DMS 273 (cell line): Measurements from ENCODE around the gene EHHADH.
"Not testable (repeated sequence)": the region's sequence is repeated elsewhere in the genome, so short reads cannot be mapped to it uniquely, and the experiment has no call there.

Experiments
- DNase-seq: peaks from one replicate; lab custom pipeline; 2025; ENCODE audit not compliant: unreplicated experiment; lab: John Stamatoyannopoulos, UW

EHHADH gene

DNA sequence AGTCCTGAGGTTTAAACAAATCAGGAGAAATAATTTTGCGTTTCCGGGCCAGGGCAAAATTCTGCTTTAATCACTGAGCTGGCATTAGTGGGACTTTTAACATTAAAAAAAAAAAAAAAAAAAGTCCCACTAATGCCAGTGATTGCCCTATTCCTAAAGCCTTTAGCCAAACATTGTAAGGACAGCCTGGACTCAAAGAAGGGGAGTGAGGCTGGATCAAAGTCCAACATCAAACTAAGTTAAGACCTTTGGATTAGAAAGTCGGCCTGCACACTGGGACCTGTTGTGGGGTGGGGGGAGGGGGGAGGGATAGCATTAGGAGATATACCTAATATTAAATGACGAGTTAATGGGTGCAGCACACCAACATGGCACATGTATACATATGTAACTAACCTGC is 716 bp downstream of the EHHADH start:
- not testable (repeated sequence) for DNase-seq

DNA sequence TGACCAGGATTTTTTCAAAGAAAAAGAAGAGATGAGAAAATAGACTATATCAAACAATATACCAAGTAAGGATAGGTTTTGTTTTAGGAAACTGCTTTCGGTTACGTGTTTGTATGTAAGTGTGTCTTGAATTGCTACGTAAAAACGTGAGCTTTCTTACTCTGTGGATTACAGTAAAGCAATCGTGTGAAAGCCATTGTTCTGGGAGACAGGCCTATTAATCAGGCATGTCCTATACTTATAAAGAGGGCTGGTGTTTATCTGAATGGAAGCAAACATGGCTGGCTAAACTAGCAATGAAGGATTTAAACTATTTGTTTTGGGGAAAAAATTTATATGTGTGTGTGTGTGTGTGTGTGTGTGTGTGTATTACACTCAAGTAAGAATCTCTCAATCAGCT is 2.6 kb downstream of the EHHADH start:
- DNase-seq: no peak

DNA sequence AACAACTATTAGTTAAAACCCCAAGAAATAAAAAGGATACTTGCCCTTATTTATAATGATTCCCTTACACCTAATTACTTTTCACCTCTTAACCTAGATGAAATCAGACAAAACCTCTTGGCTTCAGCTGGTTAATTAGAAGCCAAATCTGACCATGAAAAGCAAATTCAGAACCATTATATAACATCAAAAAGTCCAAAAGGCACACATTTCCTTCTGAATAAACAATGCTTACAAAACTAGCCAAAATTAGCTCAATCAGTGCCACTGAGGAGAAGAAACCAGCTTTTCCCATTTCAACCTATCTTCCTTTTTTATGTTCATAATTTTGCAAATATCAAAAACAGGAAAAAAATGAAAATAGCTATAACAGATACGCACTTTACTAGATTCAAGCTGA is 3.2 kb downstream of the EHHADH start:
- DNase-seq: no peak

DNA sequence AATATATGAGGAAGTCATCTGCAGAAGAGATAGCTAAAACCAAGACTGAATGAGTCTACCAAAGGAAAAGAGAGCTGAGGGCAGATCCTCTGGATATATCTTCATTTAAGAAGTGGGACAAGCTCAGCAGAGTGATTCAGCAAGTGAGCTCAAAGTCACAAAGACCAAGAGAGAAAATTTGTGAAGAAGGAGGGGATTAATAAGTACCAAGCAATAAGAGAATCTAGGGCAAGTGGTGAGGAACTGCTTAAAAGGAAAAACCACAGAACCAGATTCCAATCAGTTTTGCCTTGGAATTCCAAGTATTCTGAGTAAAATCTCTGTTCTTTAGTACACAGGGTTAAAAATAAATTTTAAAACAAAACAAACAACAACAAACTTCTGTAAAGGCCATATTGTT is 3.6 kb downstream of the EHHADH start:
- no peak for DNase-seq

DNA sequence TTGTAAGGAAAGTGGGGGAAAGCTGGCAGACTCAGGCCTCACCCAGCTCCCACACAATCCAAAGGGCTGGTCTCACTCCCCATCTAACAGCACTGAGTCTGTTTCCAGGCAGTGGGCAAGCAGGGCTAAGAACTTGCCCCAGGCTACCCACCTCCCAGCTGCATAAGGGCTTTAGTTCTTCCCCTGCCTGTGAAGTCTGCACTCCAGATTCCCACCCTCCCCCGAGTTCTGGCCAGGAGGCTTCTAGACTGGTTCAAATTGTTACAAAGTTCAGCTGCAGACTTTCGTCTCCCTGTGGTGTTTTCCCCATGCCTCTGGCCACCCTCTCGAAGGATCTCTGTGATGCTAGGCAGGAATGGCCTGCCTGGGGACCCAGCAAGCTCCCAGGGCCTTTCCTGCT is 11.2 kb downstream of the EHHADH start:
- DNase-seq: no peak

DNA sequence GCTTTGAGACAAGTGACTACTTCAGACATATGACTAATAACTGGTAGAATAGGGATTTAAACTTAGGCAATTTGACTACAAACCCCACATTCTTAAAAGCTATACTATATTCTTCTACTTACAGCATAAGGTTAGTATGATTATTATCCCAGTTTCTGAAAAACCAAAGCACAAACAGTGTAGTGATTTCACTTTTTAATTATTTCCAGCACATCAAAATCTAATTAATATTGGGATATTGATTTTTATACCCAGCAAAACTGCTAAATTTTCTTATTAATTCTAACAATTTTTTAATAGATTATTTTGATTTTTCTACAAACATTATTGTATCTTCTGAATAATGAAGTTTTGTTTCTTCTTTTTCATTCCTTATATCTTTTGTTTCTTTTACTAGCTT is 16.9 kb downstream of the EHHADH start:
- DNase-seq: no peak

DNA sequence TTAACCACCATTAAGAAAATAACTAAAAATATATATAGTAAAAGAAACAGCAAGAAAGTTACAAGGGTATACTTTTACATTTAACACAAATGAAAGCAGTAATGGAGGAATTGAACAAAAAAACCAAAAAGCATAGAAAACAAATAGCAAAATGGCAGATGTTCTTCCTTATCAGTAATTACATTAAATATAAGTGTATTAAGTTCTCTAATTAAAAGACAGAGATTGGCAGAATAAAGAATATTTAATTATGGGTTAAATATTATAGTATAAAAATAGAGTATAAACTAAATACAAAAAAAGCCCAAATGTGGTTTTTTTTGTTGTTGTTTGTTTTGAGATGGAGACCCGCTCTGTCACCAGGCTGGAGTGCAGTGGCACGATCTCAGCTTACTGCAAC is 20.5 kb downstream of the EHHADH start:
- DNase-seq: no peak

DNA sequence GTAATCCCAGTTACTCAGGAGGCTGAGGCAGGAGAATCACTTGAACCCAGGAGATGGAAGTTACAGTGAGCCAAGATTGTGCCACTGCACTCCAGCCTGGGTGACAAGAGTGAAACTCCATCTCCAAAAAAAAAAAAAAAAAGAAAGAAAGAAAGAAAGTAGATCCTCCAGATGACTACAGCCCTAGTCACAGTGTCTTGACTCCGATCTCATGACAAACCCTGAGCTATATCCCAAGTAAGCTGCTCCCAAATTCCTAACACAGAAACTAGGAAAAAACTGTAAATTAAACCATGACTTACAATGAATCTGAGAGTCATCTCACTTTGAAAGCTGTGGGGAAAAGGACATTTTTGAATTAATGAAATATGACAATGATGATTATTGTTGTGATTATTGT is 27.3 kb downstream of the EHHADH start:
- DNase-seq: not testable (repeated sequence)

DNA sequence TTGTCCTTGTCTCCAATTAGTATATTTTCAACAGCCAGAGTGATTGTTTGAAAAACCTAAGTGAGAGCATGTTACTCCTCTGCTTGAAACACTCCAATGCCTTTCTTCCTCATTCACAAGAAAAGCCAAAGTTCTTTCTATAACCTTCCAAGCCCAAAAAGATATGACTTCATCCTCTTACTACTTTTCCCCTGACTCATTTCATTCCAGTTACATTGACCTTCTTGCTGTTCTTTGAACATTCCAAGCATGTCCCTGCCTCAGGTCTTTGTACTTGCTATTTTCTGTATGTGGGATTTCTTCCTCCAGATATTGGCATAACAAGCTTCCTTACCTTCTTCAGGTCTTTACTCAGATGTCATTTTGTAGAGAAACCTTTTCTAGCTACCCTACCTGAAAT is 28.3 kb downstream of the EHHADH start:
- no peak for DNase-seq

DNA sequence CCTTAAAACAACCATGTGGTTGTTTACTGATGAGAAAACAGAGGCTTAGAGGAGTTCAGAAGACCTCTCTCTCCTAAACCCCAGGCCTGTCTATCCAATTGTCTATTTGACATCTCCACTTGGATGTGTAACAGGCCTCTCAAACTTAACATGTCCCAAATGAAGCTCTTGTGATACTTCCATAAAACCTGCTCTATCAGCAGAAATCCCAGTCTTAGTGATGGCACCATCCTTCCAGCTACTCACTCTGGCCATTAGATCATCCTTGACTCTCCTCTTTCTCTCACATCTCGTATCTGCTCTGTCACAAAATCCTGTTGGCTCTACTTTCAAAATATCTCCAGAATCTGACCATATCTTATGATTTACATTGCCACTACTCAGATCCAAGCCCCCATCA is 28.8 kb downstream of the EHHADH start:
- no peak for DNase-seq

DNA sequence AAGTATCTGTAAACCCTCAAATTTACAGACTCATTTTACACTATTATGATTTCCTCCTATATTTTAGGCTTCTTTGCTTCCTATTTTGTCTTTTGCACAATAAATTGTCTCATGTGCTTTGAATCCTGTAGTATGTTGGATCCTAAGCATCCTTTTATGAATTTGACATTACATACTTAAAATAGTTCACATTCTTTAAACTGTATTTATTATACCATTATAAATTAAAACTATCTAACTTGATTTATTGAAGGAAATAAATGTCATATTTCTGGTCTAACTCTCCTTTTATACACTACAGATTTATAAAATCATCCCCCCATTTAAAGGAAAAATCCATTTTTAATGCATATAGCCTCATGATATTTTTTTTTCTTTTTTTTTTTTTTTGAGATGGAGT is 32.6 kb downstream of the EHHADH start:
- DNase-seq: no peak

DNA sequence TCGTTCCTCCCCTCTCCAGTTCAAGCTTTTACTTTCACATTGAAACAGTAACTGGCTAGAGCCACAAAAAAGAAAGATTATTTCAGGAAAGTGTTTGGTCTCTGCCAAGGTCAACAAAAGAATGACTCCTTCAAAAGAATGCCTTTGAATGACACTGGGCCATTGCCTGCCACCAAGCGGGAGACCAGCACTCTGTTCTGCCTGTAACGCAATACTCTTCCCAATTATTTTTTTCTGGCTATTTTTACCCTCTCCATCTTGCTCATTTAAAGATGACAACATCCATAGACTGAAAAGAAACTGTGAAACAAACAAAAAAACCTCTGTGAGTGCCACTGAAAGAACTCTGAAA is 37.3 kb downstream of the EHHADH start:
- DNase-seq: no peak

DNA sequence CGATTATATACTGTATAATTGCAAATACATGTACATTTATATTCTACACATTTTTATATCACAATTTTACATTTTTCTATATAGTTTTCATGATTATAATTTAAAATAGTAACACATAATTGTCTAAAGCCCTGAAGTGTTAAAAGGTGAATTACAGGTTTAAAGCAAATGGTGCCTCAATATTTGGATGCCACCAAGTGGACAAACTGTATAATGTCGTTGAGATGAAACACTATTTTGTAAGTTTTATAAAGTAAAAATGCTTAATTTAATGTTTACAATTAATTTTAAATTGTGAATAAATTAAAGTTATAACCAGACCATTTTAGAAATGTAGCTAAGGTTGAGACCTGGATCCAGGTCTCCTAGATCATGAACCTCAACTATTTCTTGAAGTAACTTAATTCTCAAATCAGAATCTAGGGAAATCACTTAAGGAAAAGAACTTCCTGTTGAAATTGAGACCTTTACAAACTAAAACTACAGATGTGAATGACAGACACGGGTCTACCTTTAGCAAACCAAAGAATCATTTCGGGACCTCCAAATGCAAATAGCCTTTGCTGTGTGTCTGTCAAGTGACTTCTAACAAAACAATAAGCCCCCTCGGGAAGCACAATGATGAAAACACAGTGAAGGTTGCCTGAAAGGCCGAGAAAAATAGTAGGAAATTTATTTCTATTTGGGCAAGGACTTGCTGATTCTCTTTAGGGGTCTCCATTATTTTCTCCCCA is 37.8 kb downstream of the EHHADH start:
- peak; percentile 65 for DNase-seq

DNA sequence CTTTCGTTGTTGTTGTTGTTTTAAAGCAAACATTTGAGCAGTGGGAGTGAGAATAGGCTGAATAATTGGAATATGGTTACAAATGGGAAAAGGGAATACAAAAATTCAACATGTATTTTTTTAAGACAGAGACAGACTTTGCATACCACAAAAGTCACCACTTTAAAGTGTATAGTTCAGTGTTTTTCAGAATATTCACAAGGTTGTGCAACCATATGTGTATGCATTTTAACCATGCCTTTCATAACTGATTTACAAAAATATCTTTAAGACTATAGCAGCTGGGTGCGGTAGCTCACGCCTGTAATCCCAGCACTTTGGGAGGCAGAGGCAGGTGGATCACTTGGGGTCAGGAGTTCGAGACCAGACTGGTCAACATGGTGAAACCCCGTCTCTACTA is 41.3 kb downstream of the EHHADH start:
- no peak for DNase-seq

DNA sequence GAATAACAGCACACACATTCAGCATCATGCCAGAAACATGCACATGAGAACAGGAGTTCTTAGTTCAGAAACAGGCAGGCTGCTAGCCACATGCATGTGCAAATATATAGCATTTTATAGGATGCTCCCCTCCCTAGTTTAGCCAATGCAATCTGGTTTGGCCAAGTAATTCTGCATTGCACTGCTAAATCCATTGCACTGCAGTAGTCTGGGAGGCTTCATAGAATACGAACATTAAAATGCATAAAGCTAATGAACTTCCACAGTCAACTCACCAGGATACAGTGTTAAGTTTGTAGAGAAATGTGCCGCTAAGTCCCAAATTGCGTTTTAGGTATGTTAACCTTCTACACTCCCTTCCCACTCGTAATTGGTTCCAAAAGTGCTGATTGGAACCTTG is 41.8 kb downstream of the EHHADH start:
- no peak for DNase-seq

DNA sequence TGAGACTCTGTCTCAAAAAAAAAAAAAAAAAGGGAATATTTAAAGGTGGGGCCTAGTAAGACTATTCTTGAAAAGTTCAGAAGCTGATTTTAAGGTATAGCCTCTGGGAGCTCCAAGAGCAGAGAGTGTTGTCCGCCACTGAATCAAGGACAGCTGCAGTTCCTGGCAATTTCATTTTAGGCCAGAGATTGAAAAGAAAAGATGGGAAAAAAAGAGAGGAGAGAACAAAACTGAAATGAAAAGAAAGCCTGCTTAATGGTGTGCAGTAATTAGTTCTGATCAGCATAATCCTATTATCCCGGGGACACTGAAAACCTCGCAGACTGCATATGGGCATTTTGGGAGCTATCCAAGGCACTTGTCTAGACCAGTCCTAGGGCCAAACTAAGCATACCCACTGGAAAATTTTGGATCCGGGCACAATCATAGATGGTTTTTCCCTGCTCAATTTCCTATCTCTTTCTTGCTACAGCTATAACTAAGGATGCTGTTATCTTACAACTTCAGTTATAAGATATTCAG is 43.2 kb downstream of the EHHADH start:
- peak; percentile 85 for DNase-seq

DNA sequence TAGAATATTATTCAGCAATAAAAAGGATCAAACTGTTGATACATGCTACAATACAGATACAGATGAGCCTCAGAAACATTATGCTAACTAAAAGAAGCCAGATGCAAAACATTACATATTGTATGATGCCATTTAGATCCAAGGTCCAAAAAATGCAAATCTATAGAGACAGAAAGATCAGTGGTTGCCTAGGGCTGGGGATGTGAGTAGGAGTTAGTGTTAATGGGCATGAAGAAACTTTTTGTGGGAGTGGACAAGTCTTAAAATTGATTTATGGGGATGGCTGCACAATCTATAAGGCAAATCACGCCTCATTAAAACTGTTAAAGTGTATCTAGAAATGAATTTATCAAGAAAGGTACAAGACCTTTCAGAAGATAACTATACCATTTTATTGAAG is 45.0 kb downstream of the EHHADH start:
- DNase-seq: no peak

DNA sequence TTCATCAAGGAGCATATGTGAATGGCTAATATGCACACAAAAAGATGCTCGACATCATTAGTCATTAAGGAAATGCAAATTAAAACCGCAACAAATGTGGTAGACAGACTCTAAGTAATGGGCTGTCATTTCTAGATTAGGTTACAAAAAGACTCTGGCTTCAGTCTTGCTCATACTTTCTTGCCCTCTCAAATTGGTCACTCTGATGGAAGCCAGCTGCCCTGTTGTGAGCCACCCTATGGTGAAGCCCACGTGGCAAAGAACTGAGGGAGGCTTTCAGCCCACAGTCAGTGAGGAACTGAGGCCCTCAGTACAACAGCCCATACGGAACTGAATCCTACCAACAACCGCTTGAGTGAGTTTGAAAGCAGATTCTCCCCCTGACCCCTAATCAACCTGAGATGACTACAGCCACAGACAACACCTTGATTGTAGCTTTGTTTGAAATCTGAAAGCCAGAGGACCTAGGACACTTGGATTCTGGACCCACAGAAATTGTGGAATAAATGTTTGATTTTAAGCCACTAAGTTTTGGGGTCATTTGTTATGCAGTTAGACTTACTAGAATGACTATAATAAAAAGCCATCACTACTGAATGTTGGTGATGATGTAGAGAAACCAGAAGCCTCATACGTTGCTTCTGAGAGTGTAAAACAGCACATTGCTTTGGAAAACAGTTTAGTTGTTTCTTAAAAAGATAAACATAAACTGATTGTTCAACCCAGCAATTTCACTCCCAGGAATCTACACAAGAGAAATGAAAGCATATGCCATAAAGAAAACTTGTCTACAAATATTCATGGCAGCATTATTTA is 45.7 kb downstream of the EHHADH start:
- DNase-seq: peak; percentile 33

DNA sequence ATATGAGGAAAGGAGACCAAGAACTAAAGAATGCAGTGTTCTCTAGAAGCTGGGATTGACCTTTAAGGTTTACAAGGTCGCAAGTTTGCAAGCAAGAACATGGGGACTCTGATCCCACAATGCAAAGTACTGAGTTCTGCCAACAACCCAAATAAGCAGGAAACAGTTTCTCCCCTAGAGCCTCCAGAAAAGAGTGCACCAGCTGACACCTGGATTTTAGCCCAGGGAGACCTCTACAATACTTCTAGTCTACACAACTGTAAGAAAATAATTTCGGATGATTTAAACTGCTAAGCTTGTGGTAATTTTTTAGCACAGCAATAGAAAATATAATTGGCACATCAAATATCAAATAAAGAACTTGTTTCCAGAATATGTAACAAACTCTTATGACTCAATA is 46.4 kb downstream of the EHHADH start:
- DNase-seq: peak; percentile 38

DNA sequence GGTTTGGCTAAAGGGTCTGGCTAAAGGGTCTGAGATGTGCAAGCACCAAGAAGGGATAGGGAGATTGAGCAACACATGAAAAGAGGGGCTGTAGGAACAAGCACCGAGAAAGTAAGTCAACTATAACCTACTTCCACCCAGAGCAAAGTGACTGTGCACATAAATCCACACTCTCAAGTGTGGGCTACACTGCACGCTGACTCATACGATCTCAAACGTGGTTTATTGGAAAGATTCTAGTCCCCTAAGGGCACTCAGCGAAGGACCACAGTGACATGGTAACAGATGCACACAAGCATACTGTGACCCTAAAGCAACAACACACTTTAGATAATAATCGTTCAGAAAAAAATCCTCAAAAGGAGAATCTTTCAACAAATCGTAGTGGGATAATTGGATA is 48.0 kb downstream of the EHHADH start:
- DNase-seq: no peak

DNA sequence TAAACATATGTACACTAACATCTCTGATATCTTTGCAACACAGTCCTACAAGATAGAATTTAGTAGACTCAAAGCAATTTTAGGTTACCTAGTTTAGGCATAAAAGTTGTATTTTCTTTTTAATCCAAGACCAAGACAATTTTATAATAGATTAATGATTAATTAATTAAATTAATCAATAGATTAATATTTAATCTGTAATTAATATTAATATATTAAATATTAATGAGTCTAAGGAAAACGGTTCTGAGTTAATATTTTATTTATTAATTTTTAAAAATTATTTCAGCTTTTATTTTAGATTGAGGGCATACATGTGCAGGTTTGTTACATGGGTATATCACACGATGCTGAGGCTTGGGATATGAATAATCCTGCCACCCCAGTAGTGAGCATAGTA is 49.0 kb downstream of the EHHADH start:
- DNase-seq: no peak

DNA sequence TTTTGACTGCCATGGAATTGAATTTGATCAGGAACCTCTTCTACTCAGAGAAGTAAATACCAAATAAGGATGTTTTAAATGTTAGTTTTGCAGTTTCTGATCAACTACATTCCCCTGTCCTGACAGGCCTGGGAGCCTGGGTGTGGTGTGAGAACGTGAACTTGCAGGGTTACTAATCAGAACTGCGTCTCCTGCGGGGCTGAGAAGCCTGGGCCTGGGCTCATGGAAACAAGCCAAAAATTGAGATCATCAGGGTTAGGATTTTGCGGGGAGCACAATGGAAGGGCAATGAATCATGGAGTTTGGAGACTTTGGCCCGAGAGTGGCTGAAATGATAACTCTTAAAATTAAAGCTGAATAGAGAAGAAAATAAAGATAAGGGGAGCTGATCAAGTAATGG is 53.2 kb downstream of the EHHADH start:
- DNase-seq: no peak

DNA sequence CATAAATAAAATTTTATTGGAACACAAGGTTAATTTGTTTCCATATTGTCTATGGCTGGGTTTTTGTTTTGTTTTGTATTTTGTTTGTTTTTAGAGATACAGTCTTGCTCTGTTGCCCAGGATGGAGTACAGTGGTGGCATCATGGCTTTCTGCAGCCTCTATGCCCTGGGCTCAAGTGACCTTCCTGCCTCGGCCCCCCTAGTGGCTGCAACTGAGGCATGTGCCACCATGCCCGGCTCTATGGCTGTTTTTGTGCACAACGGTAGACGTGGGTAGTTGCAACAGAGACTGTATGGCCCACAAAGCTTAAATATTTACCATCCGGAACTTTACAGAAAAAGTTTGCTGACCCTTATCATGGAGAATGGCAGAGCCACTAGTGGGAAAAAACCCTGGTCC is 54.2 kb downstream of the EHHADH start:
- DNase-seq: no peak
